ENCODE data around the gene RASSF7. TPM values are rescaled to one million over a fixed set of nuclear protein-coding genes. Genes with fewer than 3 reads are reported as not detected.

Gene RASSF7
- total and polyA plus RNA-seq, 8 donors, result 17.6 to 253 (median 29.5) TPM

DNA sequence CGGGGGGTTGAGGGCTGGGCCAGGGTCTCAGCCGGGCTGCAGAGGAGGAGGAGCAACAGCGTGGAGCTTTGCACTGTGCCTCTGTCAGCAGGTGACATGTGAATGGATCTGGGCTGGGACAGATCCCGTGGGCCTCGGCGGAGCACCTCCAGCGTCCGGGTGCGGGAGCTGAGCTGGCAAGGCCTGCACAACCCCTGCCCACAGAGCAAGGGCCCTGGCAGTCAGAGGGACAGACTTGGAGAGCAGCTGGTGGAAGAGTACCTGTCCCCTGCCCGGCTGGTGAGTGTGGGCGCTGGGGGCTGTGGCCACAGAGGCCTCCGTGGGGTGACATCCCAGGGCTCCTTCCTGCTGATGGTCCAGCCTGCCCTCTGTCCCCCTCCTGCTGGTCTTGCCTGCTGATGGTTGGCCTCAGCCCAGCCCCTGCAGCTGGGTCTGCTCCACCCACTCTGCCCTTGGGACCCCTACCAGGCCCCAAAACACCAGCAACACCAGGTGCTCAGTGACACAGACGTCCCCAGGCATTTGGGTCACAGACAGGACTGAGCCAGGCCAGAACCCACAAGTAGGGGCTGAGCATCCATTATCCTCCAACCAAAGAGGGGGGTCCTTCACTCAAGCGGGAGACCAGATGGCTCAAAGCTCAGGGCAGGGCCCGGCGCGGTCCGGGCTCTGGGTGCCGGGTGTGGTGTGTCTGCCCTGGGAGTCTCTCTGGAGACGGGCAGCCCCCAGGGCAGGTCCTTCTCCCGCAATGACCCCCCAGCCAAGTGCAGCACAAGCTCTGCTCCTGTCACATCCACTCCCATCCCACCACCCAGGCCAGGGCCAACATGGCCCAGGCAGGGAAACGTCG is 20.0 kb upstream of the RASSF7 start:
- Histone ChIP-seq H3K36me3 (no peaks in the 10 kb centered on the region), H3K4me3 (no peak overlapping the region), H3K4me1 (peaks cover 5 to 15% (median 6%) of the 10 kb centered on the region in 3 donors), H3K27ac (no peak overlapping the region), H3K27me3 (no peaks in the 10 kb centered on the region), H3K9me3 (no peaks in the 10 kb centered on the region)
- intact Hi-C loops (cut with DNase I), result no loop called here
- ATAC-seq (no peak), FAIRE-seq (no peak), DNase-seq (peak in 2 of 6 donors; percentile 6 to 36)
- 89 to 93% methylated on average over 23 of the region's 23 CpGs for WGBS, 2 donors
- no peak for TF ChIP-seq CTCF (IDR thresholded peaks at IDR 0.05)

GRCh38 chr11:541433-541885 is 19.3 kb upstream of the RASSF7 start:
- no peak overlapping the region for H3K4me3 ChIP-seq
- WGBS, 2 donors, result 87 to 89% methylated on average over 19 to 20 of the region's 20 CpGs
- ATAC-seq (no peak), FAIRE-seq (no peak), DNase-seq (peak in 2 of 6 donors; percentile 25 to 68)
- no peak for TF ChIP-seq CTCF (IDR thresholded peaks at IDR 0.05)
- H3K9me3 ChIP-seq, result no peaks in the 10 kb centered on the region
- H3K27me3 ChIP-seq, result no peaks in the 10 kb centered on the region
- no peak overlapping the region for H3K27ac ChIP-seq
- intact Hi-C loops (cut with DNase I), result no loop called here
- H3K4me1 ChIP-seq, result peaks cover 5 to 12% (median 6%) of the 10 kb centered on the region in 3 donors
- H3K36me3 ChIP-seq, result no peaks in the 10 kb centered on the region

- FAIRE-seq, result no peak
These were observed 16.0 kb upstream of the RASSF7 start for GRCh38 chr11:544817-545166.

DNA sequence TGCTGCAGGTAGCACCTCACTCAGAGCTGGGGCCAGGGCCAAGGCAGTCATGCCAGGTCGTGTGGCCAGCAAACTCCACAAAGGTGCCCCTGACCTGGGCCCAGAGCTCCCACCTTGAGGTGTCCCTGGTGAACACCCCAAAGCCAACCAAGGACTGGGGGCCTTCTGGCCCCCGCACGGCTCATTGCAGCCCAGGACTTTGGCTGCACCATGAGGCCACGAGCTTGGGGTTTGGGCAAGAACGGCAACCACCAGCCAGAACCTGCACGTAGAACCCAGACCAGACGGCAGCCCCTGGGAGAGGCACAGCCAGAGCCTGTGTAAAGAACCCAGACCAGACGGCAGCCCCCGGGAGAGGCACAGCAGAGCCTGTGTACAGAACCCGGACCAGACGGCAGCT is 15.6 kb upstream of the RASSF7 start:
- no peaks in the 10 kb centered on the region for H3K9me3 ChIP-seq

More at GRCh38 chr11:544817-545166, 16.0 kb upstream of the RASSF7 start:
- Histone ChIP-seq H3K27ac (no peak overlapping the region), H3K4me1 (no peaks in the 10 kb centered on the region), H3K36me3 (no peaks in the 10 kb centered on the region), H3K27me3 (no peaks in the 10 kb centered on the region), H3K4me3 (no peak overlapping the region), H3K9me3 (no peaks in the 10 kb centered on the region)
- ATAC-seq (no peak), DNase-seq (peak in 1 of 6 donors; percentile 68)
- 61 to 77% methylated on average over 4 to 5 of the region's 5 CpGs for WGBS, 2 donors
- TF ChIP-seq CTCF (IDR thresholded peaks at IDR 0.05), result no peak
- intact Hi-C loops (cut with DNase I), result no loop called here

More for the DNA sequence above, 15.6 kb upstream of the RASSF7 start:
- Histone ChIP-seq H3K4me3 (no peak overlapping the region), H3K36me3 (no peaks in the 10 kb centered on the region), H3K27me3 (no peaks in the 10 kb centered on the region), H3K27ac (no peak overlapping the region), H3K4me1 (no peaks in the 10 kb centered on the region)
- DNase-seq (peak in 1 of 6 donors; percentile 67), FAIRE-seq (no peak), ATAC-seq (no peak)
- no peak for TF ChIP-seq CTCF (IDR thresholded peaks at IDR 0.05)
- 86 to 93% methylated on average over 11 of the region's 11 CpGs for WGBS, 2 donors
- intact Hi-C loops (cut with DNase I), result no loop called here
